ENCODE results near the gene CNPY1. TPM values are rescaled to one million over a fixed set of nuclear protein-coding genes. Genes with fewer than 3 reads are reported as not detected.

CNPY1 gene
- total RNA-seq, 2 donors from 2014 or later, result not detected

GRCh38 chr7:155481764-155482163 lies 64.6 kb downstream of the CNPY1 start:
- TF ChIP-seq CTCF (IDR thresholded peaks at IDR 0.05), result no peak
- Histone ChIP-seq H3K9me3 (no peaks in the 10 kb centered on the region), H3K27me3 (peaks cover 8% of the 10 kb centered on the region), H3K27ac (no peak overlapping the region), H3K4me3 (no peak overlapping the region), H3K9ac (ENCODE audit: low read depth in 2 of 2, low read length in 2 of 2) (no peak overlapping the region), H3K4me1 (no peaks in the 10 kb centered on the region), H3K36me3 (no peaks in the 10 kb centered on the region)
- intact Hi-C loops (cut with DNase I), result no loop called here
- no peak for DNase-seq

DNA sequence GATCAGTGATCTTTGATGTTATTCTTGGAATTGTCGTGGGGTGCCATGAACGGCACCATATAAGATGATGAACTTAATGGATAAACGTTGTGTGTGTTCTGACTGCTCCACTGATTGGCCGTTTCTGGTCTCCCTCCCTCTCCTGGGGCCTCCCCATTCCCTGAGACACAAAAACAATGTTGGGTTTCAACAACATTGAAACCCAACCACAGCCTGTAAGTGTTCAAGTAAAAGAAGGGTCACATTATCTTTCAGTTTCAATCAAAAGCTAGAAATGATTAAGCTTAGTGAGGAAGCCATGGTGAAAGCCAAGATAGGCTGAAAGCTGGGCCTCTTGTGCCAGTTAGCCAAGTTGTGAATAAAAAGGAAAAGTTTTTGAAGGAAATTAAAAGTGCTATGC lies 68.9 kb downstream of the CNPY1 start:
- Histone ChIP-seq H3K36me3 (no peaks in the 10 kb centered on the region), H3K9me3 (no peaks in the 10 kb centered on the region), H3K27me3 (peaks cover 32% of the 10 kb centered on the region), H3K27ac (no peak overlapping the region), H3K4me1 (no peaks in the 10 kb centered on the region), H3K9ac (ENCODE audit: low read depth in 2 of 2, low read length in 2 of 2) (no peak overlapping the region), H3K4me3 (no peak overlapping the region)
- no peak for DNase-seq
- intact Hi-C loops (cut with DNase I), result no loop called here
- no peak for TF ChIP-seq CTCF (IDR thresholded peaks at IDR 0.05)

- H3K36me3 ChIP-seq, result no peaks in the 10 kb centered on the region
- DNase-seq, result no peak
- no peak overlapping the region for H3K9ac ChIP-seq (ENCODE audit: low read depth in 2 of 2, low read length in 2 of 2)
- H3K4me3 ChIP-seq, result no peak overlapping the region
- H3K27me3 ChIP-seq, result peaks cover 76% of the 10 kb centered on the region
- intact Hi-C loops (cut with DNase I), result no loop called here
- TF ChIP-seq CTCF (IDR thresholded peaks at IDR 0.05), result no peak
- no peak overlapping the region for H3K27ac ChIP-seq
- H3K9me3 ChIP-seq, result no peaks in the 10 kb centered on the region
- peaks cover 4% of the 10 kb centered on the region for H3K4me1 ChIP-seq
These were observed 74.6 kb downstream of the CNPY1 start for GRCh38 chr7:155471718-155472117.

- Histone ChIP-seq H3K9me3 (no peaks in the 10 kb centered on the region), H3K27ac (no peak overlapping the region), H3K4me1 (peaks cover 8% of the 10 kb centered on the region), H3K27me3 (peaks cover 79% of the 10 kb centered on the region), H3K9ac (ENCODE audit: low read depth in 2 of 2, low read length in 2 of 2) (no peak overlapping the region), H3K36me3 (no peaks in the 10 kb centered on the region), H3K4me3 (no peak overlapping the region)
- intact Hi-C loops (cut with DNase I), result no loop called here
- DNase-seq, result no peak
- no peak for TF ChIP-seq CTCF (IDR thresholded peaks at IDR 0.05)
These were observed 75.4 kb downstream of the CNPY1 start for GRCh38 chr7:155470686-155471638.

- Histone ChIP-seq H3K4me1 (peaks cover 8% of the 10 kb centered on the region), H3K27me3 (peaks cover 87% of the 10 kb centered on the region), H3K27ac (no peak overlapping the region), H3K36me3 (no peaks in the 10 kb centered on the region), H3K9ac (ENCODE audit: low read depth in 2 of 2, low read length in 2 of 2) (no peak overlapping the region), H3K4me3 (no peak overlapping the region), H3K9me3 (no peaks in the 10 kb centered on the region)
- no peak for TF ChIP-seq CTCF (IDR thresholded peaks at IDR 0.05)
- intact Hi-C loops (cut with DNase I), result no loop called here
- no peak for DNase-seq
These were observed 76.2 kb downstream of the CNPY1 start for GRCh38 chr7:155470186-155470487.
